ENCODE data around the gene P2RX4. TPM values are rescaled to one million over a fixed set of nuclear protein-coding genes. Genes with fewer than 3 reads are reported as not detected.
A peak's percentile ranks its signal among the peaks of the same experiment; 100 is the strongest.

P2RX4 gene
- total RNA-seq, 1 experiment from 2014 or later: 8.1 TPM

DNA sequence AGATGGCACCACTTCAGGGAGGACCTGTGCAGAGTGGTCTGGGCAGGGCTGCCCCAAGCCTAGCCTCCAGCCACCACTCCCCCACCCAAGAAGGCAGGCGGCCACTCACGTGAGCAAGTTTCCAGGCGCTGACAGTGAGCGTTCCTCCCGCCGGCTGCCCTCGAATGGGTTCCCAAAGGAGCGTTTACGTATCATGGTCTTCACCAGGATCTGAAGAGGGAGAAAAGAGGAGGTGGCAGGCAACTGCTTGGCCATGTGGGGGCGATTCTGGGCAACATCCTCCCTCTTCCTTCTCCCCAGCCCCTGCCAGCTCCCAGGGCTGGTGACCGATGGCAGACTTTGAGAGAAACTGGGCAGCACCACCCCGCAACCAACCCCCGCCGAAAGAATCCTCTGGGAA lies 35.1 kb downstream of the P2RX4 start:
- Histone ChIP-seq H3K9me3 (ENCODE audit: control insufficient read depth, low read depth, low read length) (no peaks in the 10 kb centered on the region), H3K27me3 (ENCODE audit: insufficient read depth, low read length) (no peaks in the 10 kb centered on the region), H3K9ac (ENCODE audit: extremely low read depth, insufficient read length, low read length) (no peak overlapping the region), H2AK5ac (ENCODE audit: insufficient read length, low read length) (no peak overlapping the region), H3K23me2 (ENCODE audit: insufficient read length, low read depth, low read length, poor library complexity, severe bottlenecking) (no peaks in the 10 kb centered on the region), H2BK20ac (ENCODE audit: low read depth, low read length, poor library complexity, severe bottlenecking) (no peak overlapping the region), H3K14ac (ENCODE audit: insufficient read depth, low read length) (no peak overlapping the region), H3K18ac (ENCODE audit: insufficient read length, low read depth, low read length) (no peak overlapping the region), H2BK12ac (ENCODE audit: insufficient read length, low read depth, low read length) (no peak overlapping the region), H3K4ac (ENCODE audit: low read depth, low read length) (no peak overlapping the region), H2AFZ (ENCODE audit: low read length) (no peak overlapping the region), H3K79me2 (ENCODE audit: insufficient read depth, low read length) (no peaks in the 10 kb centered on the region), H4K91ac (ENCODE audit: insufficient read length, low read depth, low read length) (no peak overlapping the region), H3K4me1 (ENCODE audit: insufficient read depth, low read length) (no peaks in the 10 kb centered on the region), H2BK120ac (ENCODE audit: low read depth, low read length, poor library complexity, severe bottlenecking) (no peak overlapping the region), H4K20me1 (ENCODE audit: control insufficient read depth, insufficient read depth, insufficient read length) (no peaks in the 10 kb centered on the region), H2BK5ac (ENCODE audit: insufficient read length, low read length) (no peak overlapping the region), H3K27ac (ENCODE audit: insufficient read length, low read depth, low read length) (no peak overlapping the region), H3K4me2 (ENCODE audit: insufficient read depth, insufficient read length, low read length) (no peak overlapping the region), H2BK15ac (ENCODE audit: low read depth, low read length) (no peak overlapping the region), H4K8ac (replicated peaks; ENCODE audit: insufficient read length, low read depth, low read length) (no peak overlapping the region), H3K79me1 (ENCODE audit: insufficient read depth, low read depth, low read length, poor library complexity, severe bottlenecking) (no peaks in the 10 kb centered on the region), H4K5ac (ENCODE audit: insufficient read length, low read depth, low read length) (no peak overlapping the region), H3K23ac (ENCODE audit: insufficient read length, low read depth, low read length) (no peak overlapping the region), H3K56ac (ENCODE audit: insufficient read length, low read depth, low read length) (no peak overlapping the region), H3T11ph (ENCODE audit: low read length) (no peak overlapping the region)
- Mint-ChIP-seq H3K4me1 (peaks cover 10 to 15% of the 10 kb centered on the region in 2 experiments), H3K9me3 (no peaks in the 10 kb centered on the region), H3K27ac (no peak overlapping the region), H3K36me3 (ENCODE audit: insufficient read depth in 1 of 3, low read depth in 3 of 3) (peaks cover 23 to 42% (median 40%) of the 10 kb centered on the region in 3 experiments; a peak in 6 of 7 replicates), H3K4me3 (no peak overlapping the region), H3K27me3 (ENCODE audit: low read depth) (no peaks in the 10 kb centered on the region)
- DNase-seq: no peak
- TF ChIP-seq, protein P1, sequence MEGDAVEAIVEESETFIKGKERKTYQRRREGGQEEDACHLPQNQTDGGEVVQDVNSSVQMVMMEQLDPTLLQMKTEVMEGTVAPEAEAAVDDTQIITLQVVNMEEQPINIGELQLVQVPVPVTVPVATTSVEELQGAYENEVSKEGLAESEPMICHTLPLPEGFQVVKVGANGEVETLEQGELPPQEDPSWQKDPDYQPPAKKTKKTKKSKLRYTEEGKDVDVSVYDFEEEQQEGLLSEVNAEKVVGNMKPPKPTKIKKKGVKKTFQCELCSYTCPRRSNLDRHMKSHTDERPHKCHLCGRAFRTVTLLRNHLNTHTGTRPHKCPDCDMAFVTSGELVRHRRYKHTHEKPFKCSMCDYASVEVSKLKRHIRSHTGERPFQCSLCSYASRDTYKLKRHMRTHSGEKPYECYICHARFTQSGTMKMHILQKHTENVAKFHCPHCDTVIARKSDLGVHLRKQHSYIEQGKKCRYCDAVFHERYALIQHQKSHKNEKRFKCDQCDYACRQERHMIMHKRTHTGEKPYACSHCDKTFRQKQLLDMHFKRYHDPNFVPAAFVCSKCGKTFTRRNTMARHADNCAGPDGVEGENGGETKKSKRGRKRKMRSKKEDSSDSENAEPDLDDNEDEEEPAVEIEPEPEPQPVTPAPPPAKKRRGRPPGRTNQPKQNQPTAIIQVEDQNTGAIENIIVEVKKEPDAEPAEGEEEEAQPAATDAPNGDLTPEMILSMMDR (conservative IDR thresholded peaks at IDR 0.05): peak; percentile 18; the same call in 1 of the 3 replicates
- WGBS (ENCODE audit: extremely low coverage, insufficient read length, low lambda C conversion rate): no CpG with 5 or more reads among the region's 14 CpGs

Measured in H9 (cell line).